Stromal cell of bone marrow (primary cell): ENCODE measurements around the gene HNRNPUL1.

Source experiments
- DNase-seq: peaks from one replicate; pipeline ENCODE4 v3.0.0-alpha.2; 2012; ENCODE audit warnings: low read depth

The HNRNPUL1 gene

DNA sequence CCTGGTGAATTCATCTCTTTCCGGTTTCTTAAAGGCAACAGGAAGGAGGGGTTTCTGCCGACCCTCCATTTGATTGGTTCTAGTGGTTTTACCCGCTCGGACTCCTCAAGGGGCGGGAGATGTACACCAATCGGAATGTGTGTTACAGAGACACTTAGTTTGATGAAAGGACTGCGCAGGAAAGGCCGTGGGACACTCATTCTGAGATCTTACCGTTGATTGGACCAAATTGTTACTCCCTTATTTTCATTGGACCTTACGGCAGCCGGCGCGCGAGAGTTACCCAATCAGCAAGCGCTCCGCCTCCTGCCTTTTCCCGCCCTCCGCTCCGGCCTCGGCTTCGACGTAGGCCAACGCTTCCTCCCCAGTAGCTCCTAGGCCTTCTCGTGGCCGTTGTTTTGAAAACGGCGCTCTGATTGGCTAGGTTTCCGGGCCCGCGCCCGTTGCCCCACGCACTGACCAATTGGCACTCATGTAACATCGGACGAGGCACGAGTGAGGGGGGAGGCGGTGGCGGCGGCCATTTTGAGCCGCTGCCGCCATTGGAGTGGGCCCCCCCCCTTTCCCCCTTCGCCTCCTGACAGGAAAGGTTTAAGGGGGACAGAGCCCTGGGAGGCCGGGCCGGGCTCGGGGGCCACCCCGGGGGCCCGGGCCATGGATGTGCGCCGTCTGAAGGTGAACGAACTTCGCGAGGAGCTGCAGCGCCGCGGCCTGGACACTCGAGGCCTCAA lies at the start of gene HNRNPUL1:
HNRNPUL1 (plus strand) TSS at position 523 of the 731 bp plus-strand sequence; CDS start at position 655, 132 bp downstream.
- DNase-seq, result peak; percentile 100

DNA sequence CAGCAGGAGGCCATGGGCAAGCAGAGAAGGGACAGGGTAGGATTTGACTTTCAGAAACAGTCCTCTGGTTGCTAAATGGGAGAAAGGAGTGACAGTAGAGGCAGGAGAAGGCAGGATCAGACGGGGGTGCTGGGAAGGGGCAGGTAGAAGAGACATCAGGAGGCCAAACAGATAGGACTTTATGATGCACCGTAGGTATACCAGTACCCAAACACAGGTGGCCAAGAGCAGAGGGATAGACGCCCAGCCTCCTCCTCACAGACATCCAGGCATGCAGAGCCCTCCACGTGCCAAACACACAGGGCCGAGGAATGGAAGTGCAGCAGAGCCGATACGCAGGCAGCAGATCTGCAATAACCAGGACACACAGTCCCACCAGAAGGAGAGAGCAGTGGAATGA lies 46.4 kb upstream of the HNRNPUL1 start:
- DNase-seq, result no peak

DNA sequence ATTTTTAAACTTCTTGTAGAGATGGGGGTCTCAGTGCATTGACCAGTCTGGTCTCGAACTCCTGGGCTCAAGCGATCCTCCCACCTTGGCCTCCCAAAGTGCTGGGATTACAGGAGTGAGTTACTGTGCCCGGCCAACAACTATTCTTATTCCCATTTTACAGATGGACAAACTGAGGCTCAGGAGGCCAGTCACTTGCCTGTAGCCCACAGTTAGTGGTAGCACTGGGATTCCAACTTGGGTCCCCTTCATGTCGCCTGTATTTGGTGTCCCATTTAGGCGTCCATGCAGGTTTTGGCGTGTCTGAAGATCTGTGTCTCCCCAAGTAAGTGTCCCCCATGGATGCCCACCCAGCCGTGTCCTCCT lies 45.9 kb upstream of the HNRNPUL1 start:
- DNase-seq, result no peak

DNA sequence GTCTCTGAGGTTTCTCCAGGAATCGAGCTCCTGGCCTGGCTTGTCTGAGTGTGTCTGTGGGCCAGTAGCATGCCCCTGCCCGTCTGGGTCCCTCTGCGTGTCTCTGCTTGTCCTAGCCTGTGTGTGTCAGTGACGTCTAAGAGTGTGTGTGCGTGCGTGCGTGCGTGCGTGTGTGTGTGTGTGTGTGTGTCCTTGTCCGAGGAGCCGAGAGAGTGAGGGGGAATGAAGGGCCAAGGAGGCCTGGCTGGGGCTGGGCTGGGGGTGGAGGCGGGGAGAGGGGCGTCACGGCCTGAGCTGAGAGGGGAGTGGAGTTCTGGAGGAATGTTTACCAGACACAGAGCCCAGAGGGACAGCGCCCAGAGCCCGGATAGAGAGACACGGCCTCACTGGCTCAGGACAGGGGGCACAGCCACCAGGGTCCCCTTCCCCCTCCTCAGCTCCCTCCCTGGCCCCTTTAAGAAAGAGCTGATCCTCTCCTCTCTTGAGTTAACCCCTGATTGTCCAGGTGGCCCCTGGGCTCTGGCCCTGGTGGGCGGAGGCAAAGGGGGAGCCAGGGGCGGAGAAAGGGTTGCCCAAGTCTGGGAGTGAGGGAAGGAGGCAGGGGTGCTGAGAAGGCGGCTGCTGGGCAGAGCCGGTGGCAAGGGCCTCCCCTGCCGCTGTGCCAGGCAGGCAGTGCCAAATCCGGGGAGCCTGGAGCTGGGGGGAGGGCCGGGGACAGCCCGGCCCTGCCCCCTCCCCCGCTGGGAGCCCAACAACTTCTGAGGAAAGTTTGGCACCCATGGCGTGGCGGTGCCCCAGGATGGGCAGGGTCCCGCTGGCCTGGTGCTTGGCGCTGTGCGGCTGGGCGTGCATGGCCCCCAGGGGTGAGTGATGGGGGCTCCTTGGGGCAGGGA lies 45.3 kb upstream of the HNRNPUL1 start, which contains the start of gene AXL:
AXL (plus strand) TSS at position 609 of the 893 bp plus-strand sequence; CDS start at position 779, 170 bp downstream.
- peak; percentile 72 for DNase-seq

DNA sequence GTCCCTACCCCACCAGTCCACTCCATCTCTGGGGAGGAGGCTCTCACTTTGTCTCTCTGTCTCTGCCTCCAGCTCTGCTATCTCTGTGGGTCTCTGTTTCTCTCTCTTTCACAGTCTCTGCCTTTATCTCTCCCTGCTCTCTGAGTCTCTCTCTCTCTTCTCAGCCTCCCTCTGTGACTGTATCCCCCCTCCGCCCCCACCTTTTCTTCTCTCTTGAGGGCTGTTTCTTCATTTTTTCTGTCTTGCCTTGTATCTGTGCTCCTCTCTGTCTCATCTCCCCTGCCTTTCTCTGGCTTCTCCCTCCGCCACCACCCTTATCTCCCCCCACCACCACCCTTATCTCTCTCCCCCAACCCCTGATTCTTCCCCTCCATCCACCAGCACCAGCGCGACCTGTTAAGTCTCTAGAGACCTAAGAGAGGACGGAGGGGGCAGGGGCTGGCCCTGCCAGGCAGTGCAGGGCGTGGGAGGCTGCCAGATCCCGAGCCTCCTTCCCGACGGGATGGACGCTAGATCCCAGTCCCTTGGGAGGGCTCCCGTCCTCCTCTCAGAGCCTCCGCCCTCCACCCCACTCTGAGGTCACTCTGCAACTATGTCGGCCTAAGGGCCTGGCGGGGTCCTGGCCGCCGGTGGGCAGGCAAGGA lies 44.1 kb upstream of the HNRNPUL1 start:
- no peak for DNase-seq

DNA sequence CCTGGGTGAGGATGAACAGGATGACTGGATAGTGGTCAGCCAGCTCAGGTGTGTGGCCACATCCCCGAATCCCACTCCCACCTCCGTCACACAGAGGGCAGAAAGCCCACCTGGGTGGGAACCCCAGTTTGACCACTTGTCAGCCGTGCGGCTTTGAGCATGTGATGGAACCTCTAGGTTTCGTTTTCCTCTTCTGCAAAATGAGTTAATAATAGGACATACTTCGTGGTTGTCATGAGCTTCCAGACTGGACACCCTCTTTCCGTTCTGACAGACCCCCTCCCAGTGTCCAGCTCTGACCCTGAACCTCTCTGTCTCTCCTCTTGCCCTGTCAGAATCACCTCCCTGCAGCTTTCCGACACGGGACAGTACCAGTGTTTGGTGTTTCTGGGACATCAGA lies 43.4 kb upstream of the HNRNPUL1 start:
- DNase-seq, result no peak

DNA sequence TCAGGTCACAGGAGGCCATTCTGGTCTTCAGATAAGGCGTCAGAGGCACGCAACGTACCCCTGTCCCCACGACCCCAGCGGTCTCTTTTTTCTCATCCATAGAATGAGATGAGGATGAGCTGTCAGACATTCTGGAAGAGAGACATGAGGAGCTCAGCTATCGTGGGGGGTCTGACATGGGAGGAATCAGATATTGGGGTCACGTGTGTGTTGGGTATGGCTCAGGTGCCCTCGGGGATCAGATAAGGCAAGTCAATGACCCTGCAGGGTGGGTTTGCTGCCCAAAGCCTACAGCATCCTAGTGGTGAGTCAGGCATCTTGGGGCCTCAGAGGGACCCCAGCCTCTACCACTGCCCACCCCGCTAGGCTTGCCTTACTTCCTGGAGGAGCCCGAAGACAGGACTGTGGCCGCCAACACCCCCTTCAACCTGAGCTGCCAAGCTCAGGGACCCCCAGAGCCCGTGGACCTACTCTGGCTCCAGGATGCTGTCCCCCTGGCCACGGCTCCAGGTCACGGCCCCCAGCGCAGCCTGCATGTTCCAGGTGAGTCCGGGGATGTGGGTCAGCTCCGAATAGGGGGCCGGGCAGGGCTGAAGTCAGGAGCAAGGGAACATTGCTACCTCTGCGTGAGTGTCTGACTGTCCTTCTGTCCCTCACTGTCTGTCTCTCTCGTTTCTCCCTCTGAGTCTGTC lies 42.5 kb upstream of the HNRNPUL1 start:
- DNase-seq, result no peak

DNA sequence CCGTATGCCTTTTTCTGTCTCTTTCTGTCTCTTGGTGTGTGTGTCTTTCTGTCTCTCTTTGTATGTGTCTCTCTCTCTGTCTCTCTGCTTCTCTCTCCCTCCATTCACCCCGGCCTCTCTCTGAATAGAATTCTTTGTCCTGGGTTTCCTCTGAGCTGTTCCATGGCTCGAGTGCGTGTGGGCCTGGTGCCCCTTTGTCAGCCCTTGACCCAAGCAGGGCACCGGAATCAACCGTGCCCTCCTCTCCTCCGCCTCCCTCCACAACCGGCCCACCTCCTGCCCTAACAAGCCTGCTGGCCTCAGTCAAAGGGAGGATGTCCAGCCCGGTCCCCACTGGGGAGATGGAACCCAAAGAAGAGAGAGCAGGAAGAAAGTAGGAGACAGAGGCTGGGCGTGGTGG lies 41.9 kb upstream of the HNRNPUL1 start:
- DNase-seq, result no peak

DNA sequence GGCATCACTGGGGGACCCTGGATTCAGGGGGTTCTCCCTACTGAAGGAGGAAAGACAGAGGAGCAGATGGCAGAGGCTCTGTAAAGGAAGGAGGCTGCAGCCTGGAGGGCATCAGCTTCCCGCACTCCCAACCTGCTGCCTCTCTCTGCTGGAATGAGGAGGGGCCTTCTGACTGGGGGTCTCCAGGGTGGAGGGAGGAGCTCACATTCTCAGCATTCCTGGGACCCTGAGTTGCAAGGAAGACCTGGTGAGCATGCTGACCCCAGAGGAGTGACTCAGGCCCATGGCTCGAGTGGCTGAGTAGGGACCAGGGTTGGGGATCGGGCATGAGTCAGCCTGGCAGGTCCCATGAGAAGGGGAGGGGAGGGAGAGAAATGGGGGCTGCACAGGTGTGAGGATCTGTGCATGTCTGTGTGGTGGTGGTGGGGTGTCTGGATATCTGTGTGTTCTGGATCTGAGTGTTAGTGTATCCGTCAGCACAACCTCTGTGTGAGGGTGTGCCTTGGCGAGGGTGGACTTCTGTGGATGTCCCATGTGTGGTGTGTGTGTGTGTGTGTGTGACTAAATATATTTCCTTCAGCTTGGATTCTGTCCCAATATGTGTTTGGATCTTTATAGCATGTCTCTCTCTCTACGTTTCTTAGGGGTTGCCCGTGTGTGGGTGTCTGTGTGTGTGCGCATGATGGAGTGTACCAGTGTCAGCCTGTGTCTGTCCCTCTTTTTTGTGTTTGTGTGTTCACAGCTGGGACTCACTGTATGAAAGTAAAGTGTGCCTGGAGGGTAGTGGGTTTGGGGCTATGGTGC lies 40.5 kb upstream of the HNRNPUL1 start:
- DNase-seq, result peak; percentile 53

DNA sequence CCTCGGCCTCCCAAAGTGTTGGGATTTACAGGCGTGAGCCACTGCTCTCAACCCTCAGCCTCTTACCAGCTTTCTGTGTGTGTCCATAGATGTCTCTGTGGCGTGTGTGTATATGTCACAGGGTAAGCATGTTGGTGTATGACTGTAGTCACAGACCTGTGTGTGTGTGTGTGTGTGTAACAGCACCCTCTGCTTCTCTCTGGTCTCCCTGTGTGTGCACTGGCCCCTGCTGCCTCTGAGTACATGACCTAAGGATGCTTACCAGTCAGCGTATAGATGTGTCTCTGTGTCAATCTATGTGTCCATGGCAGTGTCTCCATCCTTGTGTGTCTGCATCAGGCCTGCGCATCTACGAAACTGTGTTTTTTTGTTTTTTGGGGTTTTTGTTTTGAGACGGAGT lies 39.5 kb upstream of the HNRNPUL1 start:
- no peak for DNase-seq

DNA sequence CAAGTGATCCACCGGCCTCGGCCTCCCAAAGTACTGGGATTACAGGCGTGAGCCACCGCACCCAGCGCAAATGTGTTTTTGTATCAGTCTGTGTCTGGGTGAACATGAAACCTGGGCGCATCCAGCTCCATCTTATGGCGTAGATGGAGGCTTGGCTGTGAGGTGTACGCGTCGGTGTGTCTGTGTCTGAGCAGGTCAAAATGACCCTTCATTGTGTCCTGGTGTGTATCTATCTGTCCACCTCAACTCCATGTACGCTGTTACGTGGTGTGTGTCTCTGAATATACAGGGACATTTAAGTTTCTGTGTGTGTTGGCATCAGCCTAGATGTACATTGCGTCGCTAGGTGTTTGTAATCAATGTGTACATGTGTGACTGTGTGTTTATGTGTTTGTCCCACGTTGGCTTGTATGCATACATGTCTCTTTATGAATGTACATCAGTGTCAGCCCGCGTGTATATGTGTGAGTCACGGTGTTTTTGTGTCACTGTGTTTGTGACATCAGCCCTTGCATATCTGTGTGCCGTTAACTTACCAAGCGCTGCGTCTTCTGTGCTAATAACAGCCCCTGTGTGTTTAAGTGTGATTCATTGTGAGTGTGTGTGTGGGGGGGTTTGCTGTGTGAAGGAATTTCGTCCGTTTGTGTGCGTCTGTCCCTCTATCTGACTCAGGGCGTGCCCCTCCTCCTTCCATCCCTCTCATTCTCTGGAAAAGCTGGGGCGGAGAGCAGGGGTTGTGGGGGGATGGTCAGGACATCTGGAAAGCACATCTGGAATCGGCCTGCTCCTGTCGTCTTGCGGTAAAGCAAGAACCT lies 38.7 kb upstream of the HNRNPUL1 start:
- peak; percentile 98 for DNase-seq

DNA sequence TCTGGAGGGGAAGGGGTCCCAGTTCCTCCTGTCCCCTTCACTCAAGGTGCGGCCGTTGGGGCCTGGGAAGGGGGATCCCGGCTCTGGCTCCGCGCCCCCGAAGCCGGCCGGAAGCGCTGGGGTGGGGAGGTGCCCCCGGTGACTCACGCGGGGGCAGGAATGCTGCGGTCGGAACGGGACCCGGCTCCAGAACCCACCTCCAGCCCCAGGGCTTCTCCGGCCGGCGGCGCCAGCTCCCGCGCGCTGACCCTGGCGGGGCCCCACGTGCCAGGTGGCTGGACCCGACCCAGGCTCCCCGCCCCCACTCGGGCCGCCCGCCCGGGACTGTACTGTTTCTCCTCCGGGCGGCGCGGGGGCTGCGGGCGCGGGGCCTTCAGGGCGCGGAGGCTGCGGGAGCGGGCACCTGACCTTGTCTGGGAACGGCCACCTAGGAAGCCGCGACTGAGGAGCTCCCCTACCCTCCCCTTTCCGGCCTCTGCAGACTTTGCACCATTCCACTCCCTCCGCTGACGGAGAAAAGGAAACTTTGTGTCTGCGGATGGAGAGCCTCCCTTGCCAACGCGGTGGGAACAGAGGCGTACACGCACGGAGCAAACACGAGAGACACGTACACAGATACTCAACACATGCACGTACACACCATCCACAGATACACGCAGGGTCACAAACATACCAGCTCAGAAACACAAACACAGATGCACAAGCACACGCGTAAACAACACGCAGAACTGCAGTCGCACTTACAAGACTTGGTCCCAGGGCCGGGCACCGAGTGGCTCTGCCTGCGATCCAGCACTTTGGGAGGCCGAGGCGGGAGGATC lies 37.9 kb upstream of the HNRNPUL1 start:
- DNase-seq, result peak; percentile 67

DNA sequence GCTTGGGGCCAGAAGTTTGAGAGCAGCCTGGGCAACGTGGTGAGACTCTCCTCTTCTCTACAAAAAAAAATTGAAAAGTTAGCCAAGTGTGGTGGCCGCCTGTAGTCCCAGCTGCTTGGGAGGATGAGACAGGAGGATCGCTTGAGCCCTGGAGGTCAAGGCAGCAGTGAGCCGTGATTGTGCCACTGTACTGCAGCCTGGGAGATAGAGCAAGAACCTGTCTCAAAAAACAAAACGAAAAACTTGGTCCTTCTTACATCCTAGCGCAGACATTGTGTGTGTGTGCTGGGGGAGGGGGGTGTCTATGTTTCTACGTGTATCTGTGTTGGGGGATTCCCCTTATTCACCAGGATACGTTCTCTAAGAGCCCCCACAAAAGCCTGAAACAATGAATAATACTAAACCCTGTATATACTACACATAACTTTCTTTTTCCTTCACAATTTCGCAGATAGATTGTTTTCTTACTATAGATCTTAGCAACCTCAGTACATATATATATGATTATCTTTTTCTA lies 37.2 kb upstream of the HNRNPUL1 start:
- DNase-seq, result no peak

DNA sequence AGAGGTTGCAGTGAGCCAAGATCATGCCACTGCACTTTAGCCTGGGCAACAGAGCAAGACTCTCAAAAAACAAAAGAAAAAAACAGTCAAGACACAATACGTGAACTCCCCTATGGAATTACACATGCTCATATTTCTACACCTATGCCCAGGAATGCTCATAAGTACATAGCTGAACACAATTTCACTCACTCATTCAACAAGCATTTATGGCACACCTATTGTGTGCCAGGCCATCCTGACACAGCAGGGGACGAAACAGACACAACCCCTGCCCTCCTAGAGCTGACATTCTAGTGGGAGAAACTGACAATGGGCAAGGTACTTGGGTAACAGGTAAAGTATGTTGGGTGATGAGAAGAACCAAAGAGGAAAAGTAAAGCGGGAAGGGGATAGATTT lies 35.7 kb upstream of the HNRNPUL1 start:
- DNase-seq, result no peak

DNA sequence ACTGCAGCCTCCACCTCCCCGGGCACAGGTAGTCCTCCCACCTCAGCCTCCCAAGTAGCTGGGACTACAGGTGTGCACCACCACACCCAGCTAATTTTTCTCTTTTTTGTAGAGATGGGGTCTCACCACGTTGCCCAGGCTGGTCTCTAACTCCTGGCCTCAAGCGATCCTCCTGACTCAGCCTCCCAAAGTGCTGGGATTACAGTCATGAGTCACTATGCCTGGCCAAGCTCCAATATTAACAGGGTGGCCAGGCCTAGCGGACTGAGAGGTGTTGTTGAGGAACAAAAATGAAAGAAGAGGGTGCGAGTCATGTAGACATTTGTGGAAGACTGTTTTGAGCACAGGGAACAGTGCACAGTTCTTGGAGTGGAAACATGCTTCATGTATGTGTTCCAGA lies 34.8 kb upstream of the HNRNPUL1 start:
- DNase-seq, result peak; percentile 49

DNA sequence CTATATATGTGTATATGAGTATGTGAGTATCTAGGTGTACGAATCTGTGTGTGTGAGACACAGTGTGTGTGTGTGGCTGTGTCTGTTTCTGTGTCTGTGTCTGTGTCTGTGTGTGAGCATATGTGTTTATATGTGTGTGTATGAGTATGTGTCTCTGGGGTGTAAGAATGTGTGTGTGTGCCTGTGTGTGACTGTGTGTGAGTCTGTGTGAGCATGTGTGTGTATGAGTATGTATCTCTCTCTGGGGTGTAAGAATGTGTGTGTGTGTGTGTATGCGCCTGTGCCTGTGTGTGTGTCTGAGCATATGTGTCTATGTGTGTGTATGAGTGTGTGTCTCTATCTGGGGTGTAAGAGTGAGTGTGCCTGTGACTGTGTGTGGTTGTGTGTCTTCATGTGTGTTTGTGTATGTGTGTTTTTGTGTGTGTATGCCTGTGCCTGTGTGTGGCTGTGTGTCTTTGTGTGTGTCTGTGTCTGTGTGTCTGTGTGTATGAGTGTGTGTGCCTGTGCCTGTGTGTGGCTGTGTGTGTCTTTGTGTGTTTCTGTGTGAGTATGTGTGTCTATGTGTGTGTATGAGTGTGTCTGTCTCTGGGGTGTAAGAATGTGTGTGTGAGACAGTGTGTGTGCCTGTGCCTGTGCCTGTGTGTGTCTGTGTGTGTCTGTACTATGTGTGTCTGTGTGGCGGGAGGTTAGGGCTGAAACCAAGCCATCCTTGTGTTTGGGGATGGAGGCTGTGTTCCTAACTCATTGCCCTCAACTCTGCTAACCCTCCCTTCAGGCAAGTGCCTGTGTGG lies 33.9 kb upstream of the HNRNPUL1 start:
- DNase-seq, result no peak

DNA sequence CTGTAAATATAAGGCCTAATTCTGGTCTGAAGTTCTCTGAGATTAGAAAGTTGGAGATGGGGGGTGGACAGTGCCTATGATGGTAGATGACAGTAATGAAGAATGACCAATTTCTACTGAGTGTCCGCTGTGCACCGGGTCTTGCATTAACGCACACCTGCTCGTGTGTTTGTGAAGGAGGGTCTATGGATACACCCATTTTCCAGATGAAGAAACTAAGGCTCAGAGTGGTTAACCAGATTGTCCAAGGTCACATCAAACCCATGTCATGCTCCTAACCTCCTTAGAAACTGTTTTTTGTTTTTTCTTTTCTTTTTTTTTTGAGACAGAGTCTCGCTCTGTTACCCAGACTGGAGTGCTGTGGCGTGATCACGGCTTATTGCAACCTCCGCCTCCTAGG lies 31.5 kb upstream of the HNRNPUL1 start:
- DNase-seq, result no peak

DNA sequence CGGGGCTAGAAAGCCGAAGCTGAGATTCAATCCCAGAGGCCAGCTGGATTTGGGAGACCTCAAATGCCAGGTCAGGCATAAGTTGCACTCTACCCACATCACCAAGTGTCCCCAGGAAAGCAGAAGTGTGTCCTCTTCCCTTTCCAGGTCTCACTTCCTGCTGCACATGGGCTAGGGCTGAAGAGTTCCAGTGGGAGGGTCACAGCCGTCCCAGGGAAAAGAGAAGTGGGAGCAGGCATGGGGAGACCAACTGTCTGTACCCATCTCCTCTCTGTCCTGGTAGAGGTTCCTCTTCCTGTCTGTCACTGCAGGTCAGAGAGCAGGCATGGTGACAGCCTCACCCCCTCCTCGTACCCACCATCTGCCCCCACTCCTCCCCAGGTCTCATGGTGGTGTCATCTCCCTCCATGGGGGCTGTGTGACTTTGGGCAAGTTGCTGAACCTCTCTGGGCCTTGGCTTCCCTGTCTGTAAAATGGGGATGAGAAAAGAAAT lies 30.4 kb upstream of the HNRNPUL1 start:
- no peak for DNase-seq
